ENCODE data around the gene SAP30BP. TPM values are rescaled to one million over a fixed set of nuclear protein-coding genes. Genes with fewer than 3 reads are reported as not detected.

The SAP30BP gene
- total and polyA plus RNA-seq, 2 of the 8 experiments (the other 6 are each of a cell fraction or from before 2014, with no cell fraction given): 63.3 to 79.9 TPM

GRCh38 chr17:75647921-75648320 lies 19.2 kb upstream of the SAP30BP start:
- POLR2A ChIA-PET (ENCODE audit: partially characterized antibody): no interaction called here
- peaks cover 0 to 2% of the 10 kb centered on the region in 2 experiments for H4K20me1 ChIP-seq (replicated peaks in 1 of 2; ENCODE audit: control insufficient read depth in 1 of 2, insufficient read depth in 2 of 2, low read length in 2 of 2)
- no peak overlapping the region for H2AK5ac ChIP-seq (ENCODE audit: low read depth, low read length)
- no peak overlapping the region for H3K4me3 ChIP-seq (ENCODE audit: extremely low read depth in 1 of 4, insufficient read depth in 2 of 4, low read depth in 3 of 4, low read length in 4 of 4)
- H3K23me2 ChIP-seq (ENCODE audit: low read depth, low read length): no peaks in the 10 kb centered on the region
- H3K27ac ChIP-seq (ENCODE audit: low read depth, low read length): no peak overlapping the region
- no peak overlapping the region for H2AFZ ChIP-seq (ENCODE audit: low read length)
- no peak overlapping the region for H4K5ac ChIP-seq (ENCODE audit: insufficient read length, low read depth, low read length)
- no peak overlapping the region for H3K23ac ChIP-seq (ENCODE audit: insufficient read length)
- H3K27me3 ChIP-seq (replicated peaks in 1 of 4; ENCODE audit: control insufficient read depth in 3 of 4, extremely low read depth in 1 of 4, insufficient read depth in 3 of 4, low read length in 3 of 4): no peaks in the 10 kb centered on the region
- no peak overlapping the region for H4K8ac ChIP-seq (ENCODE audit: extremely low read depth, insufficient read depth, low read length)
- no peak overlapping the region for H2BK15ac ChIP-seq (ENCODE audit: low read length)
- no peak overlapping the region for H3K14ac ChIP-seq (ENCODE audit: insufficient read length)
- no peak overlapping the region for H3K18ac ChIP-seq (ENCODE audit: extremely low read depth, low read length)
- CTCF ChIA-PET (ENCODE audit: partially characterized antibody): interaction anchor here (0.6 to 59.2 kb wide), 4 partner anchors 4 to 102 kb away, joined by 3 to 2200 read pairs (median 1178); partner anchors contain the start of genes RECQL5, SAP30BP and SMIM5
- no peak overlapping the region for H2BK5ac ChIP-seq (ENCODE audit: low read depth, low read length)
- H2BK12ac ChIP-seq (ENCODE audit: low read depth, low read length): no peak overlapping the region
- H3K79me1 ChIP-seq (ENCODE audit: low read depth, low read length): no peaks in the 10 kb centered on the region; the same call in 1 of the 2 replicates
- peaks cover 6 to 25% (median 11%) of the 10 kb centered on the region in 4 experiments; a peak in 7 of 8 replicates for H3K36me3 ChIP-seq (ENCODE audit: control insufficient read depth in 2 of 4, insufficient read depth in 4 of 4, low read length in 3 of 4)
- peaks cover under 1 to 9% (median 8%) of the 10 kb centered on the region in 4 experiments; a peak in 6 of 7 replicates for H3K4me1 ChIP-seq (replicated peaks in 1 of 4; ENCODE audit: control insufficient read depth in 3 of 4, insufficient read depth in 4 of 4, low read length in 3 of 4)
- no peak overlapping the region for H2BK20ac ChIP-seq (ENCODE audit: low read length)
- FAIRE-seq (no peak), DNase-seq (ENCODE audit: low read depth in 1 of 2, low spot score in 2 of 2) (no peak)
- no peak overlapping the region for H4K91ac ChIP-seq (replicated peaks; ENCODE audit: insufficient read length, low read length)
- no peak overlapping the region for H2BK120ac ChIP-seq (replicated peaks; ENCODE audit: low read depth, low read length)
- H3K56ac ChIP-seq (replicated peaks; ENCODE audit: insufficient read length, low read depth, low read length): no peak overlapping the region
- no peaks in the 10 kb centered on the region; a peak in 1 of 4 replicates for H3K79me2 ChIP-seq (ENCODE audit: control insufficient read depth in 1 of 2, insufficient read depth in 2 of 2, low read length in 2 of 2)
- TF ChIP-seq CTCF (IDR thresholded peaks at IDR 0.05; ENCODE audit: control extremely low read depth in 1 of 3, insufficient read depth in 1 of 3, low read depth in 1 of 3, low read length in 3 of 3): no peak
- TF ChIP-seq KDM1A (IDR thresholded peaks at IDR 0.05; ENCODE audit: borderline replicate concordance, low read length): peak; percentile 39; the same call in 1 of the 2 replicates
- no peak overlapping the region for H3K4ac ChIP-seq (replicated peaks; ENCODE audit: insufficient read length, low read depth, low read length)
- no peak overlapping the region for H3K9ac ChIP-seq (replicated peaks in 1 of 4; ENCODE audit: extremely low read depth in 1 of 4, low read depth in 3 of 4, low read length in 3 of 4)
- no peaks in the 10 kb centered on the region for H3K9me3 ChIP-seq (ENCODE audit: insufficient read depth in 2 of 2, low read depth in 1 of 2, low read length in 1 of 2)
- H3K4me2 ChIP-seq (ENCODE audit: insufficient read depth in 1 of 2, low read depth in 2 of 2, low read length in 2 of 2): no peak overlapping the region
- WGBS, 2 experiments (ENCODE audit: extremely low coverage in 1 of 2, insufficient coverage in 1 of 2, insufficient read length in 1 of 2, insufficient replicate concordance in 2 of 2, low coverage in 1 of 2, low lambda C conversion rate in 2 of 2, missing lambda C conversion rate in 1 of 2): 98% methylated on average over 7 of the region's 7 CpGs; no CpG with 5 or more reads in 1 of the 2 experiments

Measured in H1 (cell line).